CD4-positive, alpha-beta memory T cell (primary cell): ENCODE measurements around the gene C1R. TPM values are rescaled to one million over a fixed set of nuclear protein-coding genes. Genes with fewer than 3 reads are reported as not detected.
A peak's percentile ranks its signal among the peaks of the same experiment; 100 is the strongest.
"Not testable (repeated sequence)": the region's sequence is repeated elsewhere in the genome, so short reads cannot be mapped to it uniquely, and the experiment has no call there.

Source experiments
- CTCF ChIA-PET: fragments of 350-600 bp; sonication (Branson Sonifier 250); formaldehyde crosslinking; loops from one replicate; lab custom pipeline; 2021; ENCODE audit warnings: inconsistent platforms; ENCODE audit not compliant: partially characterized antibody; lab: Charles Lee
- POLR2A ChIA-PET: fragments of 350-600 bp; sonication (Branson Sonifier 250); formaldehyde crosslinking; loops from one replicate; lab custom pipeline; 2021; ENCODE audit not compliant: partially characterized antibody; lab: Charles Lee
- DNase-seq, 5 donors: peaks; one replicate each; pipeline versions ENCODE4 v3.0.0 to v3.0.0-alpha.2; 2020 to 2022; ENCODE audit warnings: mixed read lengths in 1 of 5
- H3K27ac ChIP-seq: one replicate; pipeline ENCODE4 v1.7.0; 2013; ENCODE audit warnings: low read depth, low read length
- H3K27me3 ChIP-seq: 2 replicates; pipeline ENCODE4 v1.7.0; 2013; ENCODE audit warnings: mild to moderate bottlenecking, low read length, moderate library complexity; ENCODE audit not compliant: insufficient read depth
- H3K36me3 ChIP-seq: 2 replicates; pipeline ENCODE4 v1.7.0; 2013; ENCODE audit warnings: mild to moderate bottlenecking, low read length, moderate library complexity; ENCODE audit not compliant: insufficient read depth
- H3K4me1 ChIP-seq: 2 replicates; pipeline ENCODE4 v1.7.0; 2013; ENCODE audit warnings: mild to moderate bottlenecking, low read length, moderate library complexity; ENCODE audit not compliant: insufficient read depth
- H3K4me3 ChIP-seq, 2 donors: one replicate each; pipeline ENCODE4 v1.7.0; 2013; ENCODE audit warnings: low read length in 2 of 2, mild to moderate bottlenecking in 1 of 2
- H3K9me3 ChIP-seq, 2 donors: one replicate each; pipeline ENCODE4 v1.7.0; 2013; ENCODE audit warnings: low read length in 2 of 2, control low read depth in 1 of 2; ENCODE audit not compliant: control insufficient read depth in 1 of 2
- H3K27ac Mint-ChIP-seq, 7 donors: one replicate each; pipeline ENCODE4 v1.8.0; 2020 to 2021; ENCODE audit warnings: mixed read lengths in 7 of 7, mild to moderate bottlenecking in 6 of 7, inconsistent platforms in 3 of 7, moderate library complexity in 3 of 7
- H3K27me3 Mint-ChIP-seq, 2 donors: one replicate each; pipeline ENCODE4 v1.8.0; 2020 to 2021; ENCODE audit warnings: mixed read lengths in 2 of 2
- H3K36me3 Mint-ChIP-seq, 2 donors: one replicate each; pipeline ENCODE4 v1.8.0; 2020 to 2021; ENCODE audit warnings: mixed read lengths in 2 of 2, inconsistent platforms in 1 of 2, mild to moderate bottlenecking in 1 of 2
- H3K4me1 Mint-ChIP-seq, 4 donors: one replicate each; pipeline ENCODE4 v1.8.0; 2020 to 2021; ENCODE audit warnings: mixed read lengths in 4 of 4, mild to moderate bottlenecking in 1 of 4
- H3K4me3 Mint-ChIP-seq, 8 donors: one replicate each; pipeline ENCODE4 v1.8.0; 2020 to 2021; ENCODE audit warnings: mixed read lengths in 8 of 8, mild to moderate bottlenecking in 7 of 8, moderate library complexity in 6 of 8, inconsistent platforms in 3 of 8
- H3K9me3 Mint-ChIP-seq, 8 donors: one replicate each; pipeline ENCODE4 v1.8.0; 2020 to 2021; ENCODE audit warnings: mixed read lengths in 8 of 8, mild to moderate bottlenecking in 5 of 8, inconsistent platforms in 3 of 8, moderate library complexity in 1 of 8
- intact Hi-C: fragments of 100-400 bp; cut with micrococcal nuclease; formaldehyde crosslinking; loops from one replicate; pipeline ENCODE4 v1.15.1; 2023
- polyA plus RNA-seq, 2 donors: library from polyadenylated mRNA; unstranded; fragments of 300-500 nt; fragmentation: Illumina TruSeq; gene quantifications; one replicate each; pipeline ENCODE4 v1.2.3, GENCODE V29; 2021
- total RNA-seq, 2 experiments: library from RNA; stranded (reverse); gene quantifications; one replicate each; pipeline ENCODE4 v1.2.3, GENCODE V29; 2021

C1R gene
- total and polyA plus RNA-seq, 4 experiments from 2014 or later, result 0.44 to 2.3 (median 0.69) TPM

GRCh38 chr12:7059780-7060179 lies 32.5 kb downstream of the C1R start:
- no peaks in the 10 kb centered on the region for H3K4me1 ChIP-seq
- H3K27me3 ChIP-seq, result peaks cover 7% of the 10 kb centered on the region
- Mint-ChIP-seq H3K4me3 (no peak overlapping the region), H3K9me3 (no peaks in the 10 kb centered on the region), H3K4me1 (no peaks in the 10 kb centered on the region), H3K36me3 (peaks cover 0 to 4% of the 10 kb centered on the region in 2 donors), H3K27ac (no peak overlapping the region), H3K27me3 (peaks cover 26 to 30% of the 10 kb centered on the region in 2 donors)
- H3K9me3 ChIP-seq, result no peaks in the 10 kb centered on the region
- no peaks in the 10 kb centered on the region for H3K36me3 ChIP-seq
- ChIA-PET POLR2A (no interaction called here), CTCF (interaction anchor here (1.2 kb wide), 1 partner anchor 32 kb away, joined by 3 read pairs; no protein-coding TSS in a partner anchor)
- no peak for DNase-seq
- intact Hi-C loops, result no loop called here
- H3K4me3 ChIP-seq, result no peak overlapping the region
- H3K27ac ChIP-seq, result no peak overlapping the region

- Histone ChIP-seq H3K9me3 (no peaks in the 10 kb centered on the region), H3K4me1 (no peaks in the 10 kb centered on the region), H3K4me3 (no peak overlapping the region), H3K27me3 (peaks cover 7% of the 10 kb centered on the region), H3K27ac (no peak overlapping the region), H3K36me3 (no peaks in the 10 kb centered on the region)
- ChIA-PET CTCF (interaction anchor here (1.2 kb wide), 1 partner anchor 32 kb away, joined by 3 read pairs; no protein-coding TSS in a partner anchor), POLR2A (no interaction called here)
- H3K27me3 Mint-ChIP-seq, result peaks cover 28 to 32% of the 10 kb centered on the region in 2 donors
- DNase-seq, result no peak
- no peaks in the 10 kb centered on the region for H3K9me3 Mint-ChIP-seq
- no peak overlapping the region for H3K4me3 Mint-ChIP-seq
- H3K36me3 Mint-ChIP-seq, result peaks cover 0 to 4% of the 10 kb centered on the region in 2 donors
- no peaks in the 10 kb centered on the region for H3K4me1 Mint-ChIP-seq
- H3K27ac Mint-ChIP-seq, result no peak overlapping the region
- intact Hi-C loops, result no loop called here
Measured at GRCh38 chr12:7058850-7059395, 33.3 kb downstream of the C1R start.

DNA sequence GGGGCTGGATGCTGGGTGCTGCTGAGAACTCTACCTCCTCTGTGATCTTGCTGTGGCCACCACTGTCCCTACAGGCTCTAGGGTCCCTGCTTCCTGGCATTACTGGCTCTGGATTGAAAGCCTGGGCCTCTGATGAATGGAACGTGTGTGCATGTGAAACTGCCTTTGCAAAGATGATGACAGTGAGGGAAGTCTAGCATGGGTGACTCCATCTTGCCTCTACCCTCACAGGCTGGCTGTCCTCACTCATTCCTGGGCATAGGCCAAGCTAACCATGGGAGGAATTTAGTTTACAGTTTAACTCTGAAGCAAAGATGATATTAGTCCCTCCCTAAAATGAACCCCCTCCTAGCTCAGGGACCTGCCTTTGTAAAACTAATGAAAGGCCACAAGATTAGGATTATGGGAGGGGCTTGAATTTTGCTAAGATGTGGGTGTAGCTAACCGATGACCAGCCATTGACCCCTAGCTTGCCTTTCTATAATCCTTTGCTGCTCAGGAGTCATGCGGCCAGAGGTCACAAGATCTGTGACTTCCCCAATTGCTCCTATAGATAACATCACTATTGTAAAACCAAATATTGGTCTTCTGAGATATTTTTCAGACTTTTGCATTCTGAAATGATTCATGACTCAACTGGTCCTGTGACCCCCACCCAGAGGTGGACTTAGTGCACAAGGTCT lies 33.9 kb downstream of the C1R start:
- ChIA-PET POLR2A (no interaction called here), CTCF (interaction anchor here (2.0 kb wide), 1 partner anchor 11 kb away, joined by 6 read pairs; no protein-coding TSS in a partner anchor)
- no peaks in the 10 kb centered on the region for H3K36me3 ChIP-seq
- Mint-ChIP-seq H3K27me3 (peaks cover 28 to 32% of the 10 kb centered on the region in 2 donors), H3K4me1 (no peaks in the 10 kb centered on the region), H3K9me3 (no peaks in the 10 kb centered on the region), H3K36me3 (peaks cover 0 to 4% of the 10 kb centered on the region in 2 donors), H3K27ac (no peak overlapping the region), H3K4me3 (no peak overlapping the region)
- intact Hi-C loops, result no loop called here
- H3K27ac ChIP-seq, result no peak overlapping the region
- no peaks in the 10 kb centered on the region for H3K4me1 ChIP-seq
- DNase-seq, result no peak
- no peaks in the 10 kb centered on the region for H3K9me3 ChIP-seq
- peaks cover 7% of the 10 kb centered on the region for H3K27me3 ChIP-seq
- H3K4me3 ChIP-seq, result no peak overlapping the region

DNA sequence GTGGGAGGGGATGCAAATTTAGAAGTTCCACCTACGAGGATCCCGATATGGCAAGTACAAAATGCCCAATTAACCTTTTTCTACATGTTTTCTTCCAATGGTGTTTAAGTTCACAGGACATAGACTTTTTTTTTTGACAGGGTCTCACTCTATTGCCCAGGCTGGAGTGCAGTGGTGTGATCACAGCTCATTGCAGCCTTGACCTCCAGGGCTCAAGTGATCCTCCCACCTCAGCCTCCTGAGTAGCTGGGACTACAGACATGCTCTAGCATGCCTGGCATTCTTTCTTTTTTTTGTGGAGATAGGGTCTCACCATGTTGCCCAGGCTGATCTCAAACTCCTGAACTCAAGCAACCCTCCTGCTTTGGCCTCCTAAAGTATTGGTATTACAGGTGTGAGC lies 36.5 kb downstream of the C1R start:
- H3K27ac Mint-ChIP-seq, H3K27ac ChIP-seq, H3K27me3 ChIP-seq, H3K4me1 Mint-ChIP-seq, H3K4me1 ChIP-seq, H3K9me3 ChIP-seq, H3K4me3 Mint-ChIP-seq, H3K36me3 ChIP-seq, H3K4me3 ChIP-seq, POLR2A ChIA-PET, H3K9me3 Mint-ChIP-seq, DNase-seq, H3K36me3 Mint-ChIP-seq, intact Hi-C loops, CTCF ChIA-PET: not testable (repeated sequence)
- peaks cover 22 to 29% of the 10 kb centered on the region in 2 donors for H3K27me3 Mint-ChIP-seq

GRCh38 chr12:7054925-7055324 lies 37.3 kb downstream of the C1R start:
- no peak for DNase-seq
- Histone ChIP-seq H3K4me3 (no peak overlapping the region), H3K27ac (no peak overlapping the region), H3K36me3 (no peaks in the 10 kb centered on the region), H3K27me3 (peaks cover 7% of the 10 kb centered on the region), H3K9me3 (no peaks in the 10 kb centered on the region), H3K4me1 (no peaks in the 10 kb centered on the region)
- peaks cover 23 to 28% of the 10 kb centered on the region in 2 donors for H3K27me3 Mint-ChIP-seq
- intact Hi-C loops, result no loop called here
- H3K4me1 Mint-ChIP-seq, result no peaks in the 10 kb centered on the region
- ChIA-PET POLR2A (no interaction called here), CTCF (interaction anchor here (1.4 kb wide), 1 partner anchor 10 kb away, joined by 5 read pairs; no protein-coding TSS in a partner anchor)
- no peak overlapping the region for H3K4me3 Mint-ChIP-seq
- H3K27ac Mint-ChIP-seq, result no peak overlapping the region
- no peaks in the 10 kb centered on the region for H3K9me3 Mint-ChIP-seq
- H3K36me3 Mint-ChIP-seq, result peaks cover 0 to 4% of the 10 kb centered on the region in 2 donors

DNA sequence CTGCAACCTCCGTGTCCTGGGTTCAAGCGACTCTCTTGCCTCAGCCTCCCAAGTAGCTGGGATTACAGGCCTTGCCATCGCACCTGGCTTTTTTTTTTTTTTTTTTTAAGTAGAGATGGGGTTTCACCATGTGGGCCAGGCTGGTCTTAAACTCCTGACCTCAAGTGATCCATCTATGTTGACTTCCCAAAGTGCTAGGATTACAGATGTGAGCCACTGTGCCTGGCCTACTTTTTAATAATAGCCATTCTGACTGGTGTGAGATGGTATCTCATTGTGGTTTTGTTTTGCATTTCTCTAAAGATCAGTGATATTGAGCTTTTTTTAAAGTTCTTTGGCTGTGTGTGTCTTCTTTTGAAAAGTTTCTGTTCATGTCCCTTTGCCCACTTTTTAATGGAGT lies 42.3 kb downstream of the C1R start:
- POLR2A ChIA-PET, intact Hi-C loops: not testable (repeated sequence)

DNA sequence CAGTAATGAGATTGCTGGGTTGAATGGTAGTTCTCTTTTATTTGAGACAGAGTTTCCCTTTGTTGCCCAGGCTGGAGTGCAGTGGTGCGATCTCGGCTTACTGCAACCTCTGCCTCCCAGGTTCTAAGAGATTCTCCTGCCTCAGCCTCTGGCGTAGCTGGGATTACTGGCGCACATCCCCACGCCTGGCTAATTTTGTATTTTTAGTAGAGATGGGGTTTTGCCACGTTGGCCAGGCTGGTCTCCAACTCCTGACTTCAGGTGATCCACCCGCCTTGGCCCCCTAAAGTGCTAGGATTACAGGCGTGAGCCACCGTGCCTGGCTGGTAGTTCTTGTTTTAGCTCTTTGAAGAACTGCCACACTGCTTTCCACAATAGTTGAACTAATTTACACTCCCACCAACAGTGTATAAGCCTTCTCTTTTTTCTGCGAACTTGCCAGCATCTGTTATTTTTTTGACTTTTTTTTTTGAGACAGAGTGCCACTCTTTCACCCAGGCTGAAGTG lies 42.7 kb downstream of the C1R start:
- H3K36me3 ChIP-seq, H3K27ac Mint-ChIP-seq, H3K9me3 ChIP-seq, H3K27me3 Mint-ChIP-seq, POLR2A ChIA-PET, H3K4me1 ChIP-seq, H3K27me3 ChIP-seq, DNase-seq, H3K9me3 Mint-ChIP-seq, intact Hi-C loops, H3K4me3 ChIP-seq, H3K4me3 Mint-ChIP-seq, H3K36me3 Mint-ChIP-seq, H3K27ac ChIP-seq, CTCF ChIA-PET: not testable (repeated sequence)
- H3K4me1 Mint-ChIP-seq, result peaks cover 6 to 15% (median 11%) of the 10 kb centered on the region in 4 donors

More for the DNA sequence above, 42.3 kb downstream of the C1R start:
- H3K9me3 ChIP-seq, CTCF ChIA-PET, H3K27me3 Mint-ChIP-seq, H3K27me3 ChIP-seq, H3K36me3 Mint-ChIP-seq, H3K4me3 ChIP-seq, H3K4me3 Mint-ChIP-seq, H3K36me3 ChIP-seq, H3K9me3 Mint-ChIP-seq, DNase-seq, H3K4me1 ChIP-seq, H3K27ac ChIP-seq: not testable (repeated sequence)
- H3K27ac Mint-ChIP-seq, result peak overlapping the region in 1 of 7 donors; percentile 42
- peaks cover 6 to 15% (median 11%) of the 10 kb centered on the region in 4 donors for H3K4me1 Mint-ChIP-seq
